ENCODE results near the gene TUNAR. TPM values are rescaled to one million over a fixed set of nuclear protein-coding genes. Genes with fewer than 3 reads are reported as not detected.

The TUNAR gene
- total and polyA plus RNA-seq, 9 of the 15 experiments (the other 6 are each of a cell fraction or from before 2014, with no cell fraction given) = not detected

DNA sequence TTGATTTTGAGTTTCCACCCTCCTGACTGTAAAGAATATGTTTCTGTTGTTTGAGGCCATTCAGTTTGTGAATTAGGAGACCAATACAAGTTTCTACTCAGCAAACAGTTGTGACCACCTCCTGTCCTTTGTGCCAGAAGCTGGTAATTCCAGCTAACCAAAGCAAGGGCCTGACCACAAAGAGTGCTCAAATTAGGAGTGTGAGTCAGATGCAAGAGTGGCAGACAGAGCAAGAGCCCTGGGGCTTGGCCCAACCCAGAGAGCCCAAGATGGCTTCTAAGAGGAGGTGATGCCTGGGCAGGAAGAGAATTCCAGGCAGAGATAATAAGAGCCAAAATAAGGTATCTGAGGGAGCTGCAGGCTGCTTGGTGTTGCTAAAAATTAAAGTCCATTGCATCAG, 84.8 kb downstream of the TUNAR start:
- Histone ChIP-seq H2AFZ (ENCODE audit: low read depth, low read length) (no peak overlapping the region), H3K4me1 (replicated peaks in 1 of 2; ENCODE audit: control insufficient read depth in 2 of 2, insufficient read depth in 2 of 2, low read length in 2 of 2) (no peaks in the 10 kb centered on the region), H3K79me2 (ENCODE audit: control insufficient read depth, insufficient read depth, low read length) (no peaks in the 10 kb centered on the region), H3K9me1 (ENCODE audit: control insufficient read depth, insufficient read depth, low read length) (no peaks in the 10 kb centered on the region), H4K20me1 (replicated peaks; ENCODE audit: control insufficient read depth, insufficient read depth, low read length) (no peaks in the 10 kb centered on the region), H3K9ac (ENCODE audit: insufficient read depth in 1 of 2, low read depth in 2 of 2, low read length in 2 of 2) (no peak overlapping the region), H3K27ac (ENCODE audit: extremely low read depth, low read depth, low read length) (no peak overlapping the region), H3K9me3 (replicated peaks; ENCODE audit: control insufficient read depth, insufficient read depth, low read depth, low read length) (no peaks in the 10 kb centered on the region), H3K36me3 (ENCODE audit: control insufficient read depth, insufficient read depth, low read length) (no peaks in the 10 kb centered on the region), H3K4me3 (no peak overlapping the region), H3K27me3 (ENCODE audit: control insufficient read depth in 2 of 2, insufficient read depth in 2 of 2, low read length in 2 of 2) (no peaks in the 10 kb centered on the region), H3K4me2 (ENCODE audit: insufficient read depth, low read length) (no peak overlapping the region)
- ChIA-PET POLR2A (interaction anchor here (1.0 kb wide), 1 partner anchor 9 kb away, joined by 3 read pairs; no protein-coding TSS in a partner anchor), CTCF (ENCODE audit: low intra/inter-chr PET ratio) (no interaction called here)
- in situ Hi-C loops (cut with MboI) = no loop called here
- FAIRE-seq (no peak), ATAC-seq (no peak), DNase-seq (ENCODE audit: extremely low read depth in 1 of 4, low spot score in 3 of 4) (no peak)
- TF ChIP-seq ARID1B (IDR thresholded peaks at IDR 0.05) (no peak), BRCA1 (IDR thresholded peaks at IDR 0.05) (no peak), BRCA1 (CRISPR knock-in tag; IDR thresholded peaks at IDR 0.05) (no peak), KDM2B (CRISPR knock-in tag; IDR thresholded peaks at IDR 0.05) (no peak), ESRRA (IDR thresholded peaks at IDR 0.05; ENCODE audit: borderline replicate concordance, low read depth) (no peak), FIP1L1 (IDR thresholded peaks at IDR 0.05; ENCODE audit: low read depth, low read length, poor library complexity, severe bottlenecking) (no peak), CCNT2 (IDR thresholded peaks at IDR 0.05; ENCODE audit: borderline replicate concordance, extremely low read depth, insufficient read length, low read depth, low read length) (no peak), RNF2 (IDR thresholded peaks at IDR 0.05) (no peak)
- TF ChIP-seq, protein P1, sequence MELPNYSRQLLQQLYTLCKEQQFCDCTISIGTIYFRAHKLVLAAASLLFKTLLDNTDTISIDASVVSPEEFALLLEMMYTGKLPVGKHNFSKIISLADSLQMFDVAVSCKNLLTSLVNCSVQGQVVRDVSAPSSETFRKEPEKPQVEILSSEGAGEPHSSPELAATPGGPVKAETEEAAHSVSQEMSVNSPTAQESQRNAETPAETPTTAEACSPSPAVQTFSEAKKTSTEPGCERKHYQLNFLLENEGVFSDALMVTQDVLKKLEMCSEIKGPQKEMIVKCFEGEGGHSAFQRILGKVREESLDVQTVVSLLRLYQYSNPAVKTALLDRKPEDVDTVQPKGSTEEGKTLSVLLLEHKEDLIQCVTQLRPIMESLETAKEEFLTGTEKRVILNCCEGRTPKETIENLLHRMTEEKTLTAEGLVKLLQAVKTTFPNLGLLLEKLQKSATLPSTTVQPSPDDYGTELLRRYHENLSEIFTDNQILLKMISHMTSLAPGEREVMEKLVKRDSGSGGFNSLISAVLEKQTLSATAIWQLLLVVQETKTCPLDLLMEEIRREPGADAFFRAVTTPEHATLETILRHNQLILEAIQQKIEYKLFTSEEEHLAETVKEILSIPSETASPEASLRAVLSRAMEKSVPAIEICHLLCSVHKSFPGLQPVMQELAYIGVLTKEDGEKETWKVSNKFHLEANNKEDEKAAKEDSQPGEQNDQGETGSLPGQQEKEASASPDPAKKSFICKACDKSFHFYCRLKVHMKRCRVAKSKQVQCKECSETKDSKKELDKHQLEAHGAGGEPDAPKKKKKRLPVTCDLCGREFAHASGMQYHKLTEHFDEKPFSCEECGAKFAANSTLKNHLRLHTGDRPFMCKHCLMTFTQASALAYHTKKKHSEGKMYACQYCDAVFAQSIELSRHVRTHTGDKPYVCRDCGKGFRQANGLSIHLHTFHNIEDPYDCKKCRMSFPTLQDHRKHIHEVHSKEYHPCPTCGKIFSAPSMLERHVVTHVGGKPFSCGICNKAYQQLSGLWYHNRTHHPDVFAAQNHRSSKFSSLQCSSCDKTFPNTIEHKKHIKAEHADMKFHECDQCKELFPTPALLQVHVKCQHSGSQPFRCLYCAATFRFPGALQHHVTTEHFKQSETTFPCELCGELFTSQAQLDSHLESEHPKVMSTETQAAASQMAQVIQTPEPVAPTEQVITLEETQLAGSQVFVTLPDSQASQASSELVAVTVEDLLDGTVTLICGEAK (IDR thresholded peaks at IDR 0.05) = no peak
- TF ChIP-seq, protein P1 (CRISPR knock-in tag; IDR thresholded peaks at IDR 0.05) = no peak
- intact Hi-C loops (cut with micrococcal nuclease) = no loop called here
- no TSS peak for BruUV-seq (replicated peaks)
